Measurements from ENCODE around the gene BCR.
"Not testable (repeated sequence)": the region's sequence is repeated elsewhere in the genome, so short reads cannot be mapped to it uniquely, and the experiment has no call there.

Gene BCR

DNA sequence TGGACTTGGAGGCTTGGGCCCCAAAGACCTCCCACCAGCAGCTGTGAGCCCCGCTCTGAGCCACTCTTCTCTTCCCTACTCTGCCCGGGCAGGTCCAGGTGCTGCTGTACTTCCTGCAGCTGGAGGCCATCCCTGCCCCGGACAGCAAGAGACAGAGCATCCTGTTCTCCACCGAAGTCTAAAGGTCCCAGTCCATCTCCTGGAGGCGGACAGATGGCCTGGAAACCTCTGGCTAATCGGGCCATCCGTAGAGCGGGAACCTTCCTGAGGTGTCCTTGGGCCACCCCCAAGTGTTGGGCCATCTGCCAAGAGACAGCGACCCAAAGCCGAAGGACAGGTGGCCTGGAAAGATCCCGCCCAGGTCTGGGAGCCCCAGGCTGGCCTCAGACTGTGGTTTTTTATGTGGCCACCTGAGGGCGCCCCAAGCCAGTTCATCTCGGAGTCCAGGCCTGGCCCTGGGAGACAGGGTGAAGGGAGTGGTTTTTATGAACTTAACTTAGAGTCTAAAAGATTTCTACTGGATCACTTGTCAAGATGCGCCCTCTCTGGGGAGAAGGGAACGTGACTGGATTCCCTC is 135.1 kb downstream of the BCR start:
- no peaks in the 10 kb centered on the region for H3K9me3 ChIP-seq (ENCODE audit: insufficient read depth, low read length)
- peak; percentile 22 for DNase-seq (ENCODE audit: low read depth, low spot score)
- H3K27me3 ChIP-seq (ENCODE audit: insufficient read depth, insufficient read length): no peaks in the 10 kb centered on the region
- no peaks in the 10 kb centered on the region for H3K4me1 ChIP-seq (ENCODE audit: insufficient read depth, insufficient read length)
- H3K4me3 ChIP-seq (ENCODE audit: insufficient read length, low read depth): no peak overlapping the region
- H3K36me3 ChIP-seq (ENCODE audit: insufficient read depth, insufficient read length, low read length): peaks cover 18% of the 10 kb centered on the region
- TF ChIP-seq SUZ12 (IDR thresholded peaks at IDR 0.05; ENCODE audit: extremely low read depth, insufficient read depth, insufficient read length) (no peak), YY1 (IDR thresholded peaks at IDR 0.05; ENCODE audit: insufficient read depth, insufficient read length) (no peak), ZNF274 (IDR thresholded peaks at IDR 0.05; ENCODE audit: low read depth, low read length) (no peak)
- H3K9ac ChIP-seq (ENCODE audit: insufficient read length, low read depth): no peak overlapping the region

DNA sequence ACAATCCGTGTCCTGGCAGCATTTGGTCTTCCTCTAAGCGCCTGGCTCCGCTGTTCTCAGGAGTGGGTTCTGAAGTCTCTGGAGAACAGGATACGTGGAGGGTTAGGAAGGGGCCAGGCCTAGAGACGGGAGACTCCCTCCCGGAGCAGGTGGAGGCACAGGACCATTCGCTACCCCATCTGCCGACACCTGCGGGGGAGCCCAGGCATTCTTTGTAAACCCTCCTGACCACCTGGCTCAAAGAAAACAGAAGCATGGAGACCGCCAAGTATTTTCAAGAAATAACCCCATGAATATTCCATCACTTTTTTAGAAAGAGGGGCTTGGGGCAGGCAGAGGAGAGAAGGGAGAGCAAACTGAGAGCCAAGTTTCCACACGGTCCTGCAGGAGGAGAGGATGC is 136.3 kb downstream of the BCR start:
- peaks cover 18% of the 10 kb centered on the region for H3K36me3 ChIP-seq (ENCODE audit: insufficient read depth, insufficient read length, low read length)
- H3K4me3 ChIP-seq (ENCODE audit: insufficient read length, low read depth); H3K4me1 ChIP-seq (ENCODE audit: insufficient read depth, insufficient read length); H3K27me3 ChIP-seq (ENCODE audit: insufficient read depth, insufficient read length); H3K9ac ChIP-seq (ENCODE audit: insufficient read length, low read depth); DNase-seq (ENCODE audit: low read depth, low spot score); H3K9me3 ChIP-seq (ENCODE audit: insufficient read depth, low read length): not testable (repeated sequence)

- not testable (repeated sequence) for H3K4me1 ChIP-seq (ENCODE audit: insufficient read depth, insufficient read length); H3K9ac ChIP-seq (ENCODE audit: insufficient read length, low read depth)
Measured at GRCh38 chr22:23318316-23318715, 138.0 kb downstream of the BCR start.

DNA sequence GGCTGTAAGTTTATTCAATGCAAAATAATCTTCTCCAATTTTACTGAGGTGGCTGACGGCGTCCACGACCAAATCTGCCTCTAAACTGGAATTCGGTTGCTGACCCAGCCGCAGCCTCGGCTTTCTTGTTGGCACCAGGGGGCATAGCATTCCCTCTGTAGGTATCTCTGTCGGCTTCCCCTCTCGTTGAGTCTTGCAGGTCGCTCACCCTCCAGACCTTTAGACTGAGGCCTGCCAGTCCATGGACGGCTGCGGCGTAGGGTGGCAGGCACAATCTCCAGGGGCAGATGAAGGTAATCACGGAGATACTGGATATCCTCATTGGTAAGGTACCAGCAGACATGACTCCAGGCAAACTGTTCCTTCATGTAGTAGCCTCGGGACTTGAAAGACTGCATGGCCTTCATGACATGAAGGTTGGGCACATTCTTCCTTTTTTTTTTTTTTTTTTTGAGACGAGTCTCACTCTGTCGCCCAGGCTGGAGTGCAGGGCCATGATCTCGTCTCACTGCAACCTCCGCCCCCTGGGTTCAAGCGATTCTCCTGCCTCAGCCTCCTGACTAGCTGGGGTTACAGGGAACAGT is 142.3 kb downstream of the BCR start:
- not testable (repeated sequence) for DNase-seq (ENCODE audit: low read depth, low spot score); H3K4me3 ChIP-seq (ENCODE audit: insufficient read length, low read depth); H3K27me3 ChIP-seq (ENCODE audit: insufficient read depth, insufficient read length)

More at GRCh38 chr22:23318316-23318715, 138.0 kb downstream of the BCR start:
- not testable (repeated sequence) for DNase-seq (ENCODE audit: low read depth, low spot score); H3K27me3 ChIP-seq (ENCODE audit: insufficient read depth, insufficient read length); H3K9me3 ChIP-seq (ENCODE audit: insufficient read depth, low read length); H3K4me3 ChIP-seq (ENCODE audit: insufficient read length, low read depth)
- peaks cover 12% of the 10 kb centered on the region for H3K36me3 ChIP-seq (ENCODE audit: insufficient read depth, insufficient read length, low read length)

GRCh38 chr22:23323960-23324688 is 143.8 kb downstream of the BCR start:
- not testable (repeated sequence) for H3K36me3 ChIP-seq (ENCODE audit: insufficient read depth, insufficient read length, low read length); H3K4me1 ChIP-seq (ENCODE audit: insufficient read depth, insufficient read length); H3K9me3 ChIP-seq (ENCODE audit: insufficient read depth, low read length); H3K4me3 ChIP-seq (ENCODE audit: insufficient read length, low read depth); H3K9ac ChIP-seq (ENCODE audit: insufficient read length, low read depth); DNase-seq (ENCODE audit: low read depth, low spot score); H3K27me3 ChIP-seq (ENCODE audit: insufficient read depth, insufficient read length)

More for the DNA sequence above, 142.3 kb downstream of the BCR start:
- not testable (repeated sequence) for H3K36me3 ChIP-seq (ENCODE audit: insufficient read depth, insufficient read length, low read length); H3K9me3 ChIP-seq (ENCODE audit: insufficient read depth, low read length); H3K9ac ChIP-seq (ENCODE audit: insufficient read length, low read depth); H3K4me1 ChIP-seq (ENCODE audit: insufficient read depth, insufficient read length)

GRCh38 chr22:23325183-23325582 is 144.9 kb downstream of the BCR start:
- DNase-seq (ENCODE audit: low read depth, low spot score): no peak

DNA sequence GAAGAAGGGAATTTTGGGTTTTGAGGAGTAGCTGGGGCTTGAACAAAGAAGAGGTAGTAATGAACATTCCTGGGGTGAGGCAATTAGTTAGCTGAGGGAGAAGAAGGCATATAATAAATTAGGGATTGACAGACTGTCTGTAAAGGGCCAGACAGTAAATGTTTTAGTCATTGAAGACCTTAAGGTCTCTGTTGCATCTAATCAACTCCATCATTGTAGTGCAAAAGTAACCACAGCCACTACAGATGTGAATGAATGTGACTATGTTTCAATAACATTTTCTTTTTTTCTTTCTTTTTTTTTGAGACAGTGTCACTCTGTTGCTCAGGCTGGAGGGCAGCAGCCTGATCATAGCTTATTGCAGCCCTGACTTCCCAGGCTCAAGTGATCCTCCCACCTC is 153.5 kb downstream of the BCR start:
- not testable (repeated sequence) for H3K4me3 ChIP-seq (ENCODE audit: insufficient read length, low read depth); DNase-seq (ENCODE audit: low read depth, low spot score); H3K27me3 ChIP-seq (ENCODE audit: insufficient read depth, insufficient read length); H3K9ac ChIP-seq (ENCODE audit: insufficient read length, low read depth); H3K36me3 ChIP-seq (ENCODE audit: insufficient read depth, insufficient read length, low read length); H3K4me1 ChIP-seq (ENCODE audit: insufficient read depth, insufficient read length); H3K9me3 ChIP-seq (ENCODE audit: insufficient read depth, low read length)

More at GRCh38 chr22:23325183-23325582, 144.9 kb downstream of the BCR start:
- no peaks in the 10 kb centered on the region for H3K27me3 ChIP-seq (ENCODE audit: insufficient read depth, insufficient read length)
- no peaks in the 10 kb centered on the region for H3K9me3 ChIP-seq (ENCODE audit: insufficient read depth, low read length)
- H3K36me3 ChIP-seq (ENCODE audit: insufficient read depth, insufficient read length, low read length): no peaks in the 10 kb centered on the region
- no peaks in the 10 kb centered on the region for H3K4me1 ChIP-seq (ENCODE audit: insufficient read depth, insufficient read length)
- TF ChIP-seq SUZ12 (IDR thresholded peaks at IDR 0.05; ENCODE audit: extremely low read depth, insufficient read depth, insufficient read length): no peak
- no peak overlapping the region for H3K4me3 ChIP-seq (ENCODE audit: insufficient read length, low read depth)
- H3K9ac ChIP-seq (ENCODE audit: insufficient read length, low read depth): no peak overlapping the region

DNA sequence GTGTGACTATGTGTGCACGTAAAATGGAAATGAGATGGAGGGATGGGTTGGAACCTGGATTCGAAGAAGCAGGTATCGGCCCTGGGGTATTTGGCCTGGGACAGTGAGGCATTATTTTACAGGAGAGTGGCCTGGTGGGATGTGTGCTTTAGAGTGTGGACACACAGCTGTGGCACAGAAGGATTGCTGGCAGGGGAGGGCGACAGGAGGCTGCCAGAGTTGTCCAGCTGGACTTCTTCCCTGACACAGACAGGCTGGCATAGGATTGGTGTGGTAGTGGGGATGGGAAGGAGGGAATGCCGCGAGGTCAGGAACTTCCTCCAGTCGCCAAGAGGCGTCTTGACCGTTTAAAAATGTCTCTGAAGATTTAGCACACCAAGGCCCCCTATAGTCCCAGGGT is 157.4 kb downstream of the BCR start:
- DNase-seq (ENCODE audit: low read depth, low spot score); H3K4me1 ChIP-seq (ENCODE audit: insufficient read depth, insufficient read length); H3K27me3 ChIP-seq (ENCODE audit: insufficient read depth, insufficient read length): not testable (repeated sequence)

GRCh38 chr22:23341942-23342695 is 161.8 kb downstream of the BCR start:
- not testable (repeated sequence) for H3K36me3 ChIP-seq (ENCODE audit: insufficient read depth, insufficient read length, low read length); H3K9me3 ChIP-seq (ENCODE audit: insufficient read depth, low read length); DNase-seq (ENCODE audit: low read depth, low spot score); H3K27me3 ChIP-seq (ENCODE audit: insufficient read depth, insufficient read length); H3K9ac ChIP-seq (ENCODE audit: insufficient read length, low read depth); H3K4me1 ChIP-seq (ENCODE audit: insufficient read depth, insufficient read length); H3K4me3 ChIP-seq (ENCODE audit: insufficient read length, low read depth)

More for the DNA sequence above, 157.4 kb downstream of the BCR start:
- H3K9me3 ChIP-seq (ENCODE audit: insufficient read depth, low read length); H3K9ac ChIP-seq (ENCODE audit: insufficient read length, low read depth); H3K36me3 ChIP-seq (ENCODE audit: insufficient read depth, insufficient read length, low read length); H3K4me3 ChIP-seq (ENCODE audit: insufficient read length, low read depth): not testable (repeated sequence)

Measured in NT2/D1 (cell line).